Ascending aorta (tissue), 2 donors: Measurements from ENCODE around the gene FSTL5. TPM values are rescaled to one million over a fixed set of nuclear protein-coding genes. Genes with fewer than 3 reads are reported as not detected.

Experiments
- DNase-seq, 2 donors: peaks; one replicate each; pipeline ENCODE4 v3.0.0-alpha.2; 2019; ENCODE audit warnings: low spot score in 2 of 2
- H3K27ac ChIP-seq, 2 donors: fragments of 200-600 bp; sonication (generic); one replicate each; pipeline ENCODE4 v1.5.1; 2016 to 2017; ENCODE audit warnings: mild to moderate bottlenecking in 1 of 2
- H3K27me3 ChIP-seq: fragments of 200-600 bp; sonication (generic); one replicate; pipeline ENCODE4 v1.5.1; 2017
- H3K36me3 ChIP-seq, 2 donors: fragments of 200-600 bp; sonication (generic); one replicate each; pipeline ENCODE4 v1.5.1; 2016
- H3K4me1 ChIP-seq, 2 donors: fragments of 200-600 bp; sonication (generic); one replicate each; pipeline ENCODE4 v1.5.1; 2016 to 2017; ENCODE audit warnings: mild to moderate bottlenecking in 1 of 2
- H3K4me3 ChIP-seq, 2 donors: fragments of 200-600 bp; sonication (generic); one replicate each; pipeline ENCODE4 v1.5.1; 2016 to 2017; ENCODE audit warnings: mild to moderate bottlenecking in 1 of 2
- H3K9me3 ChIP-seq, 2 donors: fragments of 200-600 bp; sonication (generic); one replicate each; pipeline ENCODE4 v1.5.1; 2016
- intact Hi-C: fragments of 100-400 bp; cut with DNase I; formaldehyde crosslinking; loops from one replicate; pipeline ENCODE4 v1.15.1; 2023
- total RNA-seq: library from RNA; depleted of rRNA; stranded (reverse); fragments of >200 nt; gene quantifications from one replicate; pipeline ENCODE4 v1.1.0, GENCODE V29; 2016
- TF ChIP-seq, protein P1 (sequence below), 3 experiments: fragments of 200-600 bp in 2 of 3; fragments of 450-650 bp in 1 of 3; sonication (generic) in 2 of 3; IDR thresholded peaks; one replicate each; pipeline ENCODE4 v1.5.1; 2016 to 2019; ENCODE audit warnings: antibody characterized with exemption in 3 of 3, mild to moderate bottlenecking in 1 of 3, moderate library complexity in 1 of 3

Gene FSTL5
- total RNA-seq, 1 donor from 2014 or later: not detected

DNA sequence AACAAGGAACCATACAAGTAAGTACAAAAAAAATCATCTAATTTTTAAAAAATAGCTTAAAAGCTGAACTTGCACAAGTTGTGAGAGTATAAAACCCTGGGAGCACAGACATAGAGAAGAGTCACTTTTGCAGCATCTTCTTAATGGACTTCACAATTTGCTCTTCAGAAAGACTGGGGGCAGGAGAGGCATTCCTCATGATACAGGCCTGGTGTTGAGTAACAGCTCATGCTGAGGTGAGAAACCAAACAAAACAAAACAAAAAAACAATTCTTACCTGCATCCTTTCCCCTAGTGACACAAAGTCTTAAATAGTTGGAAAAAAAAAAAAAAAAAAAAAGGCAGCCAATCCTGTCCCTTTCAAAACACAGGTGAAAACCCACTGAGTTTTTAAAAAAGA lies 562.8 kb downstream of the FSTL5 start:
- H3K4me1 ChIP-seq: no peaks in the 10 kb centered on the region
- TF ChIP-seq, protein P1, sequence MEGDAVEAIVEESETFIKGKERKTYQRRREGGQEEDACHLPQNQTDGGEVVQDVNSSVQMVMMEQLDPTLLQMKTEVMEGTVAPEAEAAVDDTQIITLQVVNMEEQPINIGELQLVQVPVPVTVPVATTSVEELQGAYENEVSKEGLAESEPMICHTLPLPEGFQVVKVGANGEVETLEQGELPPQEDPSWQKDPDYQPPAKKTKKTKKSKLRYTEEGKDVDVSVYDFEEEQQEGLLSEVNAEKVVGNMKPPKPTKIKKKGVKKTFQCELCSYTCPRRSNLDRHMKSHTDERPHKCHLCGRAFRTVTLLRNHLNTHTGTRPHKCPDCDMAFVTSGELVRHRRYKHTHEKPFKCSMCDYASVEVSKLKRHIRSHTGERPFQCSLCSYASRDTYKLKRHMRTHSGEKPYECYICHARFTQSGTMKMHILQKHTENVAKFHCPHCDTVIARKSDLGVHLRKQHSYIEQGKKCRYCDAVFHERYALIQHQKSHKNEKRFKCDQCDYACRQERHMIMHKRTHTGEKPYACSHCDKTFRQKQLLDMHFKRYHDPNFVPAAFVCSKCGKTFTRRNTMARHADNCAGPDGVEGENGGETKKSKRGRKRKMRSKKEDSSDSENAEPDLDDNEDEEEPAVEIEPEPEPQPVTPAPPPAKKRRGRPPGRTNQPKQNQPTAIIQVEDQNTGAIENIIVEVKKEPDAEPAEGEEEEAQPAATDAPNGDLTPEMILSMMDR (IDR thresholded peaks at IDR 0.05): no peak
- intact Hi-C loops: no loop called here
- H3K27ac ChIP-seq: no peak overlapping the region
- no peaks in the 10 kb centered on the region for H3K36me3 ChIP-seq
- H3K9me3 ChIP-seq: no peaks in the 10 kb centered on the region
- H3K27me3 ChIP-seq: no peaks in the 10 kb centered on the region
- no peak overlapping the region for H3K4me3 ChIP-seq
- DNase-seq: no peak

DNA sequence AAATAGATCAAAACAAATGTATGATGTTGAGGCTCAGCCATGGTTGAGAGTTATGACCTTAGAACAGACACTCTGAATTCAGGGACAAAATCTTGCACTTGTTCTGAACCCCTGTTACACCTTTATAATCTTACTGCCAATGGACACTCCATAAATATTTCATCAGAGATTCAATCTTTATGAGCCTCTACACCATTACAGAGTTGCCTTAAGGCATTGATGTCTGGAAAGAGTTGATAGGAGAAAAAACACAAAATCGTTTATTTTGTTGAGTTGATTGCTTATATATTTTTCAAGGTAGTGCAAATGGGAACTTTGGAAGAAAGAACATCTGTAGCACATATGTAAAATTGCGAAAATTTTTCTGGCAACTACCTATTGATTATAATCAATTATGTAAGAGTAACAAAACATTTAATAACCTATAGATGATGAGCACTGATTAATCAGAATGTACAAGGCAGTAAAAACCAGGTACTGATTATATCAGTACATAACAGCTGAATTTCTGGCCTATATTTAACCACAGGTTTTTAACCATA lies 568.5 kb downstream of the FSTL5 start:
- H3K36me3 ChIP-seq: no peaks in the 10 kb centered on the region
- intact Hi-C loops: no loop called here
- TF ChIP-seq, protein P1 (IDR thresholded peaks at IDR 0.05): no peak
- H3K27ac ChIP-seq: no peak overlapping the region
- no peaks in the 10 kb centered on the region for H3K9me3 ChIP-seq
- no peaks in the 10 kb centered on the region for H3K27me3 ChIP-seq
- H3K4me1 ChIP-seq: no peaks in the 10 kb centered on the region
- DNase-seq: no peak
- H3K4me3 ChIP-seq: no peak overlapping the region

DNA sequence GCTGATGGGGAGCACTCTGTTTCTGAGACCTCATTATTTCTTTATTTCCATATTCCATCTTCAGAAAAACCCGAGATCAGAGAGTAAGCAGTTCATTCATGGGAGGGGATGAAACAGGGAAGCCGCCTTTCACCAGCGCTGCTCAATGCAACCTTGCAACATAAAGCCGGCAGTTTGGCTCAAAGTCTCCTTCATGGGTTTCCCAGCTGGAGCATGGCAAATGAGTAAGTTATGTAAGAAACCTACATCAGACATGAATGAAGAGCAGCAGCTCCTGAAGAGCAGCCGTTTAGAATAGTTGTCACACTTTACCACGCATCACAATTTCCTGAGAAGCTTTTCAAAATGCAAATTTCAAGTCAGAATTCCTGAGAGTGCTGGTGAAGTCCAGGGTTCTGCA lies 578.8 kb downstream of the FSTL5 start:
- Histone ChIP-seq H3K27me3 (no peaks in the 10 kb centered on the region), H3K4me1 (no peaks in the 10 kb centered on the region), H3K4me3 (no peak overlapping the region), H3K27ac (no peak overlapping the region), H3K36me3 (no peaks in the 10 kb centered on the region), H3K9me3 (no peaks in the 10 kb centered on the region)
- intact Hi-C loops: no loop called here
- TF ChIP-seq, protein P1 (IDR thresholded peaks at IDR 0.05): no peak
- no peak for DNase-seq

DNA sequence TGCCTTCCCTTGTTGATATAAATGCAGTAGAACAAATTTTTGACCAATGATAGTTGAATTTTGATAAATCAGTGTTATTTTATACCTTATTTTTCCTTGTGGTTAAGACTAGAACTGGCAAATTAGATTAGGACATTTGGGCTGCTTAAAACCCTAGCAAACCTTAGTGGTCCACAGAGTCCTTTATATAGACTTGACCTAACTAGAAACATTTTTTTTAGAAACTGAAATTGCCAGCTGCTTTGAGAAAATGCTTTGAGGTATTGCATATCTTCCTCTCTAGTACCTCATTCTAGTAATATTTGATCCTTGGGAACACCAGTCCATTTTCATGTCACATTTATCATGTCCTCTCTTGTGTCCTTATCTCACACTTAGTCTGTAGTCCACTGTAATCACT lies 580.3 kb downstream of the FSTL5 start:
- H3K27me3 ChIP-seq: no peaks in the 10 kb centered on the region
- H3K27ac ChIP-seq: no peak overlapping the region
- intact Hi-C loops: no loop called here
- TF ChIP-seq, protein P1 (IDR thresholded peaks at IDR 0.05): no peak
- no peaks in the 10 kb centered on the region for H3K36me3 ChIP-seq
- no peak for DNase-seq
- no peaks in the 10 kb centered on the region for H3K9me3 ChIP-seq
- H3K4me3 ChIP-seq: no peak overlapping the region
- no peaks in the 10 kb centered on the region for H3K4me1 ChIP-seq

DNA sequence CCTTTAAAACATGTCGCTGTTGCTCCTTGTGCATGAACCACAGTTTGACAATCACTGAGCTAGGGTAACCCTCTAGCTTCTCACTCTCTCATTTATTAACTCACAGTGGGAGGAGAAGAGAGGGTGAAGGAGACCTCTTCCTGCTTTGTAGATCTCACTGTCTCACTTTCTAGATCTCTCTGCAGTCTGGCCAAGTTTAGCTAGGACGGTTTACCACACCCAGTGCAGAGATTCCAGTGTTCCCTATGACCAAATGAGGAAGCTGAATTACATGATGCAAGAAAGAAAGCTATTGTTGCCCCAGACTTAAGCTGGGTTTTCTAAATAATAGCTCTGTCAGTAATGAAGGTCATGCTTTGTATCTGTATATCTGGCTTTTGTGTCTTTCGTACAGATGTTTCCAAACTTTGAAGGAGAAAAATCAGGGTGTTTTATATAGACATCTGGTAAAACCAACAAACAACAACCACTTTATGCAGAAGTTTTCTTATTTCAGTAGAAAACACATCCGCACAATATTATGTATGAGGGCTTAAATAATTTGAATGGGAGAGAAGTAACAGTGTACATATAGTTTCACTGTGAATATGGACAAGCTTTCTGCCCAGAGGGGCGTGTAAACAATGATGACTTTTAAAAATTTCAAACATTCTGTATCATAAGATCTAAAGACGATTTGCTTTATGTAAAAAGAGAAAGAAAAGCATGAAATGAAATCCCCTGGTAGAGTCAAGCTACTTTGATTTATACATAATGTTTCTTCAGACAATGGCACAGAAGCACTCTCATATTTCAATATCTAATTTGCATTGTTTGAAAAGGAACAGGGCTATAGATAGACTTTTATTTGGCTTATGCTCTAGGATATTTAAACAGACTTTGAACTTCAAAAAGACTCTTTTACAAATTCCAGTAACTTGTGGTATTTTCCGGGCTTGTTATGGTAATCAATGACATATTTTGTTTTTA lies 582.3 kb downstream of the FSTL5 start:
- H3K27me3 ChIP-seq: no peaks in the 10 kb centered on the region
- H3K4me1 ChIP-seq: no peaks in the 10 kb centered on the region
- DNase-seq: no peak
- intact Hi-C loops: no loop called here
- no peaks in the 10 kb centered on the region for H3K9me3 ChIP-seq
- TF ChIP-seq, protein P1 (IDR thresholded peaks at IDR 0.05): no peak
- no peak overlapping the region for H3K4me3 ChIP-seq
- H3K36me3 ChIP-seq: no peaks in the 10 kb centered on the region
- no peak overlapping the region for H3K27ac ChIP-seq
